Mucosa of descending colon (tissue), 3 donors: ENCODE data around the gene HMG20A. TPM values are rescaled to one million over a fixed set of nuclear protein-coding genes. Genes with fewer than 3 reads are reported as not detected.
A peak's percentile ranks its signal among the peaks of the same experiment; 100 is the strongest.

Experiments
- ATAC-seq: fragments of 200-7000 bp; cut with Tn5 transposase; one replicate; pipeline ENCODE4 v1.9.1; 2020; ENCODE audit warnings: mild to moderate bottlenecking, moderate library complexity
- DNase-seq, 3 donors: peaks; one replicate each; pipeline ENCODE4 v3.0.0-alpha.2; 2020
- H3K36me3 ChIP-seq: fragments of 200-600 bp; one replicate; pipeline ENCODE4 v1.8.0; 2021; ENCODE audit warnings: low read depth, mild to moderate bottlenecking
- H3K4me1 ChIP-seq: fragments of 200-600 bp; one replicate; pipeline ENCODE4 v1.8.0; 2021; ENCODE audit warnings: low read depth, mild to moderate bottlenecking
- H3K4me3 ChIP-seq: fragments of 200-600 bp; one replicate; pipeline ENCODE4 v1.8.0; 2021; ENCODE audit warnings: mild to moderate bottlenecking
- H3K9me3 ChIP-seq: fragments of 200-600 bp; one replicate; pipeline ENCODE4 v1.8.0; 2021; ENCODE audit warnings: mild to moderate bottlenecking
- CTCF ChIP-seq: fragments of 200-600 bp; IDR thresholded peaks from one replicate; pipeline ENCODE4 v1.8.0; 2022; ENCODE audit warnings: antibody characterized with exemption, mild to moderate bottlenecking
- intact Hi-C, 2 donors: fragments of 100-400 bp; cut with DNase I in 1 of 2; cut with micrococcal nuclease in 1 of 2; formaldehyde crosslinking; loops; one replicate each; pipeline versions ENCODE4 v1.11.0 to v1.11.1; 2022; cut with DNase I, micrococcal nuclease
- total RNA-seq, 3 donors: library from RNA; stranded (reverse); fragmentation: NEBNext Ultra II Directional in 2 of 3; extraction: Animal tissue kit (Norgen Biotek cat#: 25700) in 2 of 3; gene quantifications; one replicate each; pipeline versions ENCODE4 v1.2.1 to v1.2.4, GENCODE V29; 2021 to 2023
- donor health status: DM: no; HTN: no; CAD: no; lungs with moderate emphysema.
- donor health status: DM: no; HTN: no; CAD: no.
- donor health status: DM: no; HTN: yes; CAD: no.

Gene HMG20A
- total RNA-seq, 3 donors from 2014 or later = 27.5 to 37.1 (median 34.7) TPM

GRCh38 chr15:77487469-77487842 is 66.8 kb downstream of the HMG20A start:
- intact Hi-C loops = no loop called here
- Histone ChIP-seq H3K4me3 (no peak overlapping the region), H3K36me3 (no peaks in the 10 kb centered on the region), H3K9me3 (no peaks in the 10 kb centered on the region), H3K4me1 (no peaks in the 10 kb centered on the region)
- no peak for TF ChIP-seq CTCF
- peak; percentile 7 for ATAC-seq
- DNase-seq = no peak

- intact Hi-C loops = no loop called here
- Histone ChIP-seq H3K9me3 (no peaks in the 10 kb centered on the region), H3K4me1 (no peaks in the 10 kb centered on the region), H3K4me3 (no peak overlapping the region), H3K36me3 (no peaks in the 10 kb centered on the region)
- ATAC-seq (no peak), DNase-seq (no peak)
- TF ChIP-seq CTCF = no peak
Observed at GRCh38 chr15:77487888-77488287, 67.2 kb downstream of the HMG20A start.

- TF ChIP-seq CTCF = no peak
- intact Hi-C loops = no loop called here
- ATAC-seq (no peak), DNase-seq (no peak)
- Histone ChIP-seq H3K9me3 (no peaks in the 10 kb centered on the region), H3K36me3 (no peaks in the 10 kb centered on the region), H3K4me1 (no peaks in the 10 kb centered on the region), H3K4me3 (no peak overlapping the region)
Observed at GRCh38 chr15:77489647-77490046, 69.0 kb downstream of the HMG20A start.

- H3K4me1 ChIP-seq = peaks cover 4% of the 10 kb centered on the region
- no peak for DNase-seq
- no peak overlapping the region for H3K4me3 ChIP-seq
- H3K9me3 ChIP-seq = no peaks in the 10 kb centered on the region
- no peaks in the 10 kb centered on the region for H3K36me3 ChIP-seq
- ATAC-seq = no peak
- no peak for TF ChIP-seq CTCF
- intact Hi-C loops = no loop called here
Observed at GRCh38 chr15:77493324-77493907, 72.7 kb downstream of the HMG20A start.

GRCh38 chr15:77494073-77494867 is 73.6 kb downstream of the HMG20A start:
- no peak overlapping the region for H3K4me3 ChIP-seq
- intact Hi-C loops = no loop called here
- no peaks in the 10 kb centered on the region for H3K36me3 ChIP-seq
- ATAC-seq = no peak
- peaks cover 4% of the 10 kb centered on the region for H3K4me1 ChIP-seq
- TF ChIP-seq CTCF = no peak
- DNase-seq = no peak
- H3K9me3 ChIP-seq = no peaks in the 10 kb centered on the region
